ENCODE data around the gene JARID2. TPM values are rescaled to one million over a fixed set of nuclear protein-coding genes. Genes with fewer than 3 reads are reported as not detected.

The JARID2 gene
- total RNA-seq, 6 experiments from 2014 or later = 2.5 to 3.9 (median 3.0) TPM

DNA sequence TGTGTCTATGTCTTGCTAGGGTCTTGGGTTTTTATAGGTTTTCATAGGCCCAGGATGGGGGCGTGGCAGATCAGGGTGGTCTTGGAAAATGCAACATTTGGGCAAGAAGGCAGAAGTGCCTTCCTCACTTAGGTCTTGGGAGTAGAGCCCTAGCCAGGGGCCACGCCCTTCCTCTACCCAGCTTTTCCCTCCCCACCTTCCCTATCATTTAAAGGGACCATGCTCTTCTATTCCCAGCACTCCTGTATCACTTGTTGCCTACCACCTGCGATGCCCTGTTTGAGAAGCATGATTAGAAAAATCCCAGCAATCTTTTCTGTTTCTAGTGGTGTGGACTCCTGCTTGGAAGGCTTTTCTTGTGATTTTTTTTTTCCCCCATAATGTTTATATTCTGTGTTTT lies 190.6 kb downstream of the JARID2 start:
- Histone ChIP-seq H3K9me3 (no peaks in the 10 kb centered on the region), H3K27me3 (no peaks in the 10 kb centered on the region), H3K36me3 (no peaks in the 10 kb centered on the region), H3K4me1 (peaks cover 0 to 15% (median 5%) of the 10 kb centered on the region in 4 donors), H3K4me3 (no peak overlapping the region), H3K27ac (no peak overlapping the region)
- TF ChIP-seq CTCF (IDR thresholded peaks at IDR 0.05) = no peak
- TF ChIP-seq POLR2A (IDR thresholded peaks at IDR 0.05) = no peak
- DNase-seq (no peak), ATAC-seq (no peak)
- intact Hi-C loops (cut with DNase I) = no loop called here
- WGBS (ENCODE audit: insufficient coverage, low coverage, low lambda C conversion rate, missing lambda C conversion rate) = 85% methylated on average over 3 of the region's 3 CpGs

DNA sequence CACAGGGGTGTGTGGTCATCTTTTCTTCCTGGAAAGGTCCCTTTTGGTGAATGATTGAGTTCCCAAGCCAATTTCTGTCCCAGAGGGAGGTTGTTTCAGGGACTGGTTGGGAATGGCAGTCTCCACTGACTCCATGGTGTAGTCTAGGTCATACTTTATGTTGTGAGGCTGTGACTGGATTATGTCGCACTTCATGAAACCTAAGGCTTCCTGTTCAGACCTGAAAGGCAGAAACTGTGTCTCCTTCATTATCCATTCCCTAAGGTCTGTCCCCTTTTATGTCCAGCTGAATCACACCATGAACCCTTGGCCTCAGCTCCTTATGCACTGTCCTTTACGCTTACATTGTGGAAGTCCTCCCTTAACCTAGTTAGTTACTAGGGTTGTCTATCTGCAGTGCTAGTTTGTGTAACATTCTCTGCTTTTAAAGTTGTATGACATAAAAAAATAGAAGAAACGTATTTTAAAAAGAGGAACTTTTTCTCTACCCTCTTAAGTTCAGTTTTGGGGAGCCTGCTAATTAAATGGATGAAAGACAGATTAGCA lies 191.3 kb downstream of the JARID2 start:
- TF ChIP-seq CTCF (IDR thresholded peaks at IDR 0.05) (no peak), POLR2A (IDR thresholded peaks at IDR 0.05) (no peak)
- intact Hi-C loops (cut with DNase I) = no loop called here
- WGBS (ENCODE audit: insufficient coverage, low coverage, low lambda C conversion rate, missing lambda C conversion rate) = 87% methylated on average over 2 of the region's 3 CpGs
- H3K27me3 ChIP-seq = no peaks in the 10 kb centered on the region
- H3K27ac ChIP-seq = no peak overlapping the region
- DNase-seq = no peak
- H3K4me3 ChIP-seq = no peak overlapping the region
- peaks cover 0 to 15% (median 5%) of the 10 kb centered on the region in 4 donors for H3K4me1 ChIP-seq
- H3K9me3 ChIP-seq = no peaks in the 10 kb centered on the region
- no peaks in the 10 kb centered on the region for H3K36me3 ChIP-seq
- ATAC-seq = no peak

DNA sequence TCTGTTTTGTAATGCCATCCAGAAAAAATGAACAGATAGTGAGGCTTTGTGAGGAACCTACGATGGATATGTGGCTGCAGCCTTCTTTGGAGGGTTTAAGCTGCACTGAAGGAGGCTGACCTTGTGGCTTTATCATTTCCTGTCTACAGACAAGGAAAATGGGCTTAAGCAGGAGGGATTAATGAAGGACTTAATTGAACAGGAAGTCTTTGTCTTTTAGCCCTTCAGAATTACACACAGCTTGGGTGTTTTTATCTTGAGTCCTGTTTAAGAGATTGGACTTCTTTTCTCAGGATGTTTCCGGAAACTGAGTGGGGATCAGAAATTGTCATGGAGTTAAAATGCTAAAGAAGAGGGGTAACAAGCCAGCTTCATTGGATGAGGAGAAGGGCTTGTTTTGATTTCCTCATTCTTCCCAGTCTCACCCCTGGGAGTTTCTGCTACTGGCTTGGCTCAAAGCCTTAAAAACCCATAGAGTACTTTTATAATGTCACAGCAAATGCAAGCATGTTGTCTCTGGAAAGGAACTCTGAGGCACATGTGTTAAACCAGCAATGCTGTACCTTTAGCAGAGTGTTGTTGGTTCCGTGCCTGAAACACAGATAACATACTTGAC lies 193.6 kb downstream of the JARID2 start:
- no peak overlapping the region for H3K27ac ChIP-seq
- H3K4me1 ChIP-seq = peaks cover 0 to 32% (median 8%) of the 10 kb centered on the region in 4 donors
- DNase-seq = no peak
- ATAC-seq = no peak
- H3K36me3 ChIP-seq = no peaks in the 10 kb centered on the region
- 80% methylated on average over 3 of the region's 3 CpGs for WGBS (ENCODE audit: insufficient coverage, low coverage, low lambda C conversion rate, missing lambda C conversion rate)
- H3K4me3 ChIP-seq = no peak overlapping the region
- H3K27me3 ChIP-seq = no peaks in the 10 kb centered on the region
- intact Hi-C loops (cut with DNase I) = no loop called here
- TF ChIP-seq POLR2A (IDR thresholded peaks at IDR 0.05) = no peak
- TF ChIP-seq CTCF (IDR thresholded peaks at IDR 0.05) = no peak
- no peaks in the 10 kb centered on the region for H3K9me3 ChIP-seq

GRCh38 chr6:15440040-15440439 lies 194.2 kb downstream of the JARID2 start:
- no peak for TF ChIP-seq POLR2A (IDR thresholded peaks at IDR 0.05)
- TF ChIP-seq CTCF (IDR thresholded peaks at IDR 0.05) = no peak
- no peak for ATAC-seq
- no peak overlapping the region for H3K27ac ChIP-seq
- H3K4me1 ChIP-seq = peaks cover 0 to 37% (median 10%) of the 10 kb centered on the region in 4 donors
- whole genome bisulfite sequencing (ENCODE audit: insufficient coverage, low coverage, low lambda C conversion rate, missing lambda C conversion rate) = 76% methylated on average over 8 of the region's 9 CpGs
- H3K9me3 ChIP-seq = no peaks in the 10 kb centered on the region
- no peaks in the 10 kb centered on the region for H3K27me3 ChIP-seq
- H3K4me3 ChIP-seq = no peak overlapping the region
- intact Hi-C loops (cut with DNase I) = no loop called here
- no peak for DNase-seq
- H3K36me3 ChIP-seq = no peaks in the 10 kb centered on the region
